Tongue (tissue), 2 donors: ENCODE data around the gene JAZF1. TPM values are rescaled to one million over a fixed set of nuclear protein-coding genes. Genes with fewer than 3 reads are reported as not detected.
"Not testable (repeated sequence)": the region's sequence is repeated elsewhere in the genome, so short reads cannot be mapped to it uniquely, and the experiment has no call there.

ENCODE experiments used
- DNase-seq: peaks from one replicate; pipeline ENCODE4 v3.0.0-alpha.2; 2015
- total RNA-seq: library from RNA; depleted of rRNA; stranded (reverse); fragments of >200 nt; gene quantifications from one replicate; pipeline ENCODE4 v1.2.3, GENCODE V29; 2014

The JAZF1 gene
- total RNA-seq, 1 donor from 2014 or later, result 30.4 TPM

DNA sequence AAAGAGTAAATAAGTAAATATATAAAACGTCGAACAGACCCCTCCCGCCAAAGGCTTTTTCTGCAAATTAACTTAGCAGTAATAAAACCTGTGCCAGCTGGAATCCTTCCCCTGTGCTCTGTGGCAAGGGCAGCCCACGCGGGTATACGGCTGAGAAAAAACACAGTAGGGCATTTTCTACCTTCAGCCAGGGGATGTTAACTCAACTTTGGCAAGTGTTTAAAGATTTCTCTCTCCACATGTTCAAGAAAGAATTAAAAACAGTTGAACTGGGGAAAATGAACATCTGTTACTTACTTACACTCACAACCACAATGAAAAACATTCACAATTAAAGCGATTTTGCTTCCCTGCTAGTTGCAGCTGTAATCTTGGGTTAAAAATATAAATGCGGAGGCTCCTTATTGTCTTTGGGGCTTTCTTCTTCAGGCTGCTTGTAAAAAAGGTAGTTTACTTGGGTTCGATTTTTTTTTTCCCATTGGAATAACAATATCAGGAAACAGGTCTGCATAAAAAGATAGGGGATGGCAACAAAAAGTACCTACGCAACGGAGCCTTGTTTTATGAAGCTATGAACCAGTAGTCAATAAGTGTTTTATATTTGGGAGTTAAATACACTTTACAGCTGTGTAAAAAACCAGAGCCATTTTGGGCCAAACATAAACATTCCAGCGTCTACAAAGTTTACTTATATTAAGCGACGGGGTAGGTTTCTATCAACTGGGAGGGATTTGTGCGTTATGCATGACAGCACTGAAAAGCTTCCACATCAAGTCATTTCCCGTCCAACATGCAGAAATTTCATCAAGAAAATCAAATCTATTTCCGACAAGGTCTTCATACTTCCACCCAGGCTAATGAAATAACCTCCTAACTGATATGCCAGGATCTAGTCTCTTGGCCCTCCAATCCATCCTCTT, 308.0 kb downstream of the JAZF1 start:
- DNase-seq, result peak; percentile 50

DNA sequence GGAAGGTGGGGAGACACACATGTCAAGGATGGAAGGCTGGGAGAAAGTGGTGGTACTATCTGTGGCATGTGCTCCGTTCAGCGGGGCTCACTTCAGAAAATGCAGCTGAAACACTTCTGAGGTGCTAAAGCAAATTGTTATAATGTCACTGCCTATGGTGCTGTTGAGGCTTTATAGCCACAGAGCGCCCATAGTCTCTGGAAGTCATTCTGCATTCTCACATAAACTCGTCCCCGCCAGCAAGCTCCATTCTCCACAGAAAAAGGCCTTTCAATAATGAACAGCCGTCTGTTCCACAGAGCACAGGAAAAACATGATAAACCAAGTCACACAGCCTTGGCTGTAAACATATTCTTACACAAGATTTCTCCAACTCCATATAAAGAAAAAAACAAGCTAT, 308.7 kb downstream of the JAZF1 start:
- DNase-seq, result no peak

DNA sequence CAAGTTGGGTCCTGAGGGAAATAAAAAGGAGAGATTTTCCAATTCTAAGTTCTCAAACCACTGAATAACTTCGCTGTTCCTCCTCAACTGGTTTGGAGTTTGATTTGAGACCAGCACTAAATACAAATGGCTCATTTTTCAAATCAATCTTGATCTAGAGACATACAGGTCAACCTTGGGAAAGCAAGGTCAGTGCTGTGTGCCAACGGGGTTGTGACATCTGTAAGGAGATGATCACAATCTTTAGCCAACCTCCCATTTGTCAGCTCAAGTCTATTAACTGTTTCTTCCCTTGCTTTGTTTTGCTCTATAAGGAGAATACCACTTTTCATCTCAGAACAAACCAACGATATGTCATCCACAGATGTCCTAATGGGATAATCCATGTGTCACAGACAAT, 309.5 kb downstream of the JAZF1 start:
- no peak for DNase-seq

DNA sequence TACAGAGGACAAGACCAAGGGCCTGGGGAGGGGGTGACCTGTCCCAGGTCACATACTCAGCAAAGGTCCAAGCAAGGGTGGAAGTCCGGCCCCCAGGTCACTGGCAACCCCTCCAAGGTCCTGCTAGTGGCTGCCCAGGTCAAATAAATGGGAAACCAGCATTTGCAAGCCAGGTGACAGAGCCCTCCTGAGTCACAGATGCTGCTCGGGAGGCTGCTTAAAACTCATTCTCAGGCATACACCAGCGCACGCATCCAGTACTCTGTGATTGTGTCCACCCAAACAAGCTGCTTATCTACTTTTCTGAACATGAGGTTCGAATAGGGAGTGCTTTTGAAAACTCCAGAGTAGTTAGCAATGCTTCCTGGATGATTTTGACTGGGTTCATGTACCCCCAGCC, 310.0 kb downstream of the JAZF1 start:
- DNase-seq, result no peak

DNA sequence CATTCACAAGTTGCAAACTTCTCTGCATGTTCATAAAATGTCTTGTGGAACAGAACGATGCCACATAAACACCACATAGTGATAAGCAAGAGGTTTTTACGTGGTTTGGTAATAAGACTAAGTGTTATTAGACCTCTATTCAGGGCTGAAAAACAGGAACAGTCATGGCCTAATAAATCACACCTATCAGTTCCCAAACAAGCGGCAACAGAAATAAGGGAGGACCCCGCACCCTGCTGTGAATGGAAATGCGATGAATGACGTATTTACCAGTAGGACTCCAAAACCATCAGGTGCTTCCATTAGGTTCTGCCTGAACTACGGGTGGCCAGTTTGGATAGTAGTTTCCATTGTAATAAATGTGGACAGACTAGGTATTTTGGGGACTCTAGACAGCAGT, 311.5 kb downstream of the JAZF1 start:
- no peak for DNase-seq

DNA sequence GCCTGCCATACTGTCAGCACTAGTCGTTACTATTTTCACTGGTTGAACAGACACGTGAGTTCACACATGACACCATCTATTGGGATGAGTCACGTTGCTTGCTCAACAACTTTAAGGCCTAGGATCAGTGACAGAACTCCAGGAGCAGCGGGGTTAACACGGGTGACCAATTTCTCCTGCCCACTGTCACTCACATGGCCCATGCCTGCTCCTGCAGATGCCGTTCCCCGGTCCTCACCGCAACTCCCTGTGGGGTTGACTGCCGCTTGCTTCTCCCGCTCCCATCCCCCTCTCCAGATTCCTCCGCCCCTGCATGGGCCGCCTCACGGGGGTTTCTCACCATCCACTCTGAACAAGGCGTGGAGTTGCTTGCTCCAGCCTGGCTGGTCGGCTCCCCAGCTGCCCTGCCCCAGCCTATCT, 312.5 kb downstream of the JAZF1 start:
- no peak for DNase-seq

DNA sequence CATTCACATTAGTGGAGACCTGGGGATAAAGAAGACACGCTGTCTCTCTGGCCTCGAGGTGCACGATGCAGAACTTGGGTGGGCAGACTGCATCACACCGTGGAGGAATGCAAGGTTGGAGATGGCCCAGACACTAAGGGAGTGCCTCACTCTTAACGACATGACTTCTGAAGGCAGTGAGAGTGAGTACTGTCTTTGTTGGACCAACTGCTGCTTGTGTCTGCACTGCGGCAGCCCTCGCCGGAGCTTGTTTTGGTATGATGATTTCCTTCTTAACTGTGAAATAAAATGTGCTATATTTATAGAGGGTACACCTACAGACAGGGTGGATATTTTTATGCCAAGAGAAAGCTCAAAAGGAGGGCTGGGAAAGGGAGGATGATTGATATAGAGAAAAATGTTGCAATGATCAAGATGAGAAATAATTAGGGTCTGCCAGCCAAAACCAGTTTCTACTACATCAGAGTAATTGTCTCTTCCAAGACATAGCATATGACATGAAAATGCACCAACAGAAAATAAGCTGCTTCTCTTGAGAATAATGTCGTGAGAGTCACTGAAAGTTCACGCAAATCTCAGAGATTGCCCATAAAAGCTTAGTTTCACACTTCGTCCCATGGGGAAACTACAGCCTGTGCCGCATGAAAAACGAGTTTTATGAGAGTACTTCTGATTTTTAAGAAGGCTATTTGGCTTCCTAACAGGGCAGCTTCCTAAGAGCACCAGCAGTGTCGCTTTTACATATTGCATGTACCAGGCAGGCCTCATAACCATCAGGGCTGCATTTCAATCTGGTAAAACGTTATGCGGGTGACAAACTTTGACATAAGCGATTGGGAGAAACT, 313.5 kb downstream of the JAZF1 start:
- DNase-seq, result no peak

DNA sequence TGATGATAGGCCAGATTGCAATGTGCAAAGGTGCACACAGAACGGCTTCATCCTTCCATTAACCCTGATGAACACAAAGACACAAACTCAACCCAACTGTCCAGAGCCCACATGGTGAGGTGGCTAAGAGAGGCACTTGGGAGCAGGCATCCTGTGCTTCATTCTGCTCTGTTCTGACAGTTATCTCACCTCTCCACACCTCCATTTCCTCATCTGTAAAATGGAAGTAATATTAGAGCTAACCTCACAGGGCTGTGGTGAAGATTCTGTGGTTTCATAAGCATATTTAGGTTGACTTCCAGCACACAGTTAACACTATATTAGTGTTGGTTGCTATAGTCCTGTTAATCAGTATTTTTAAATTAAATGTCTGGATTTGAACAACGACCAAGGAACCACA, 314.3 kb downstream of the JAZF1 start:
- no peak for DNase-seq

DNA sequence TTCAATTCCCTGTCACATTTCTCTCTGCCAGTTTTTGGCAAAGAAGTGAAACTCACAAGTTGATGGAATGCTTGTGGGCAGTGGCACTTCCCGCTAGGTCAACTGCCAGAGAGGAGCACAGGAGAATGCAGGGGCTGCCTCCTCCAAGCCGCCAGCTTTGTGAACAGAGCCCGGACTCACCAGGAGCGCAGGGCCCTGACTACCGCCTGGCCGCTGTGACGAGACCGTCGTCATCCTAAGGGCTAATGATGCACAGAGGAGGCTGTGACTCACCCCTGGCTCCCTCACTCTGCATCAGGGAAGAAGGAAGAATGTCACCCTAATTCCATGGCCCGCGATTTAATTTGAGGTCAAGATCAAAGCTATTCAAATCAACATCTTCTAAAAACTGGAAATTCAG, 316.7 kb downstream of the JAZF1 start:
- no peak for DNase-seq

DNA sequence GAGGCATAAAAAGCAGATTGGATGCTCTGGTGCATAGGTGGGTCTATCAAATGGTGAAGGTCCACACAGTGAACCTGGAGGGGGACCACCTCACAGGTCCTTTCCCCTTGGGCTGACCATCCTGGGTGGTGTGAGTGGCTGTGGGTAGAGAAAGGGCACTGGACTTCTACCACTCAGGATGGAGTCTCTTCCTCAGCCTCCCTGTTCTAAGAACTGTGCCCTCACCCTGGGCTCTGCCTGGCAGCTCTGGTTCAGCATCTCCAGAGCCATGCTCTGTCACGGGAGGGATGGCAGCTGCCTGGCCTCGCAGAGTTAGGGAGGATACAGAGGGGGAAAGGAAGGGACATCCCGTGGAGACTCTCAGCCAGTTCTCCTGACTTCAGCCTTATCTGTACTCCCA, 318.8 kb downstream of the JAZF1 start:
- no peak for DNase-seq

DNA sequence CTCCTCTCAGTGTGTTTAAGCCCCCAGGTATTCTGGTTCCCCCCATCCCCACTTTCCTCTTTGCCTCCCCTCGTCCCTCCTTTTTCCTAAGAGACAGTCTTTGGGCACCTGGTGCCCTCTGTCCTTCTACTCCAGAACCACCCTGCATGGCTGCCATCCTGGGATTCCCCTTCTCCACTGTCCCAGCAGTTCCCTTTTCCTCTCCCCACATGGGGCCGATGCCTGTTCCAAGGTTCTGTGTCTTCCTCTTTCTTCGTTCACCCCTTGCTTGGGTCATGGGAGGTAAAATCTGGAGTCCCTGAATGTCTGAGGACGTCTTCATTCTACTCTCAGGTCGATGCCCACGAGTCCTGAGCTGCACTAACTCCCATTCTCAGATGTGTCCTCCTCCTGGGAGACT, 319.8 kb downstream of the JAZF1 start:
- DNase-seq, result no peak

DNA sequence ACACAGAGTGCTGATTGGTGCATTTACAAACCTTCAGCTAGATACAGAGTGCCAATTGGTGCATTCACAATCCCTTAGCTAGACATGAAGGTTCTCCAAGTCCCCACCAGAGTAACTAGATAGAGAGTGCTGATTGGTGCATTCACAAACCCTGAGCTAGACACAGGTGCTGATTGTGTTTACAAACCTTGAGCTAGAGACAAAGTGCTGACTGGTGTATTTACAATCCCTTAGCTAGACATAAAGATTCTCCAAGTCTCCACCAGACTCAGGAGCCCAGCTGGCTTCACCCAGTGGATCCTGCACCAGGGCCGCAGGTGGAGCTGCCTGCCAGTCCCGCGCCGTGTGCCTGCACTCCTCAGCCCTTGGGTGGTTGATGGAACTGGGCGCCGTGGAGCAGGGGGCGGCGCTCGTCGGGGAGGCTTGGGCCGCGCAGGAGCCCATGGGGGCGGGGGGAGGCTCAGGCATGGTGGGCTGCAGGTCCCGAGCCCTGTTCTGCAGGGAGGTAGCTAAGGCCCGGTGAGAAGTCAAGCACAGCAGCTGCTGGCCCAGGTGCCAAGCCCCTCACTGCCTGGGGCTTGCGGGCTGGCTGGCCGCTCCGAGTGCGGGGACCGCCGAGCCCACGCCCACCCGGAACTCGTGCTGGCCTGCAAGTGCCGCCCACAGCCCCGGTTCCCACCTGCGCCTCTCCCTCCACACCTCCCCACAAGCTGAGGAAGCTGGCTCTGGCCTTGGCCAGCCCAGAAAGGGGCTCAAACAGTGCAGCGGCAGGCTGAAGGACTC, 323.7 kb downstream of the JAZF1 start:
- not testable (repeated sequence) for DNase-seq

DNA sequence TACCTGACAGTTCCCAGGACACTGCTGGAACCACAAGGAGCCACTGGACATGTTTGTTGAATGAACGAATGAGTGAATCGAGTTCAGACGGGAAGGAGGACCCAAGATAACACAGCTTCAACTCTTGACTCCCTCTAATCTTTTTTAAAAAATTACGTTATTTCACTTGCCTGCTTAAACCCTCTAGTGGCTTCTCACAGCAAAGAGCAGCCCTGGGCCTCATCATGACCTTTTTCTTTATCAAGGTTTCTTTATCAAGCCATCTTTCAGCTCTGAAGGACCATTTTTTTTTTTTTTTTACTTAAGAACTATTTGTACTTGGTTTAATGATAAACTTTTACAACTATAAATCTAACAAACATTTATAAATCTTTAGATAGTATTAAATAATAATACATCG, 330.1 kb downstream of the JAZF1 start:
- no peak for DNase-seq

DNA sequence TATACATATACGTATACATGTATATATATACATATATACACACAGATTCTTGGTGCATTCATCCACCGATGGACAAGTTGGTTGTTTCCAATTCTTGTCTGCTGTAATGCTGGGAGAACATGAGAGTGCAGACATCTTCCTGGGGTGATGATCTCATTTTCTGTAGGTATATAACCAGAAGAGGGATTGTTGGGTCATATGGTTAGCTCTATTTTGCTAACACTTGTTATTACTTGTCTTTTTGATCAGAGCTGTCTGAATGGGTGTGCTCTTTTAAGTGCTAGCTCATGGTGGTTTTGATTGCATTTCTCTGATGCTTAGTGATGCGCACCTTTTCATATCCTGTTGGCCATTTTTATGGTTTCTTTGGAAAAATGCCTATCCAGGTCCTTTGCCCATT, 334.2 kb downstream of the JAZF1 start:
- no peak for DNase-seq

DNA sequence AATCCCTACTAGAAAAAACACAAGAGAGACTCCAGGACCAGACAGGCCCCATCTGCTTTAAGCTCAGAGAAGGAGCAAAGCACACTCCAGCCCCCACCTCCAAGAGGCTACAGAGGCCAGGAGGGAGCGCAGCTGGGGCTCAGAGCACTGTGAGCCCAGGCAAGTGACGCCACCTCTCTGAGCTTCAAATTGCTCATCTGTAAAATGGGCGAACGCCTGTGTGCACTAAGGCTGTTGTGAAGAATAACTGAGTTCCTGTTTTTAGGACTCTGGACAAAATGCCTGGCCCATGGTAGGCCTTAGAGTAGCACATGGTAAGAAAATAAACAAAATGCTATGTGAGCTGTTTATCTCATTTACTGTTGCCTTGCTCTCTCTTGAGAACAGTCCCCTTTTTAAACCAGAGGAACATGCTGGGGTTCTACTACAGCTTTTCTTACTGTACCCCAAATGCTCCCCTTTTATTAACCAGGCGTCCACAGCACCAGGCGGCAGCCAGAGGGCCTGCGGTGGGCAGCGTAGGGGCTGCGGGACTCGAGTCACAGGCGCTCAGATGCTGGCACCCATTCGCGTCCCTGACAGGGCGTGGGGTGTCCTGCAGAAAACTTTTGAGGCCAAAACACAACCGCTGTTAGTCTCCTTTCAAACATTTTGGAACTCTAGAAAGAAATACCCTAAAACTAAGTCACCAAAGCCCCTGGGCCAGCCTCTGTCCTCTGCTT, 336.9 kb downstream of the JAZF1 start:
- no peak for DNase-seq

DNA sequence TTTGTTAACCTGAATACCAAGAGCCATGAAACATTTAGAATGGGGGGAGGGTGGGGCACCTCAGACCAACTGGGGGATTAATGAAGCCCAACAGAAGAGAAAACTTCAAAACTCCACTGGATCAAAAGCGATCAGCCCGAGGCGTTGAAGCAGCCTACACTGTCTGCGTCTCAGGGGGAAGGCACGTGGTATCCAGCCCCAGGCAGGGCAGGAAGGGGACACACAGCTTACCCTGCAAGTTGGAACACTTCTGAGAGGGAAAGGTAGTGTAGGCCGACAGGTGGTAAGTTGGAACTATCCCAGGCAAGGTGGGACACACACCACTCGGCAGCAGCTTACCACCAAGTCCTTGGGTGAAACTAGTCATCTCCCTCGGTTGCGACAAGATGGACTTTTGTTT, 337.7 kb downstream of the JAZF1 start:
- DNase-seq, result peak; percentile 36

DNA sequence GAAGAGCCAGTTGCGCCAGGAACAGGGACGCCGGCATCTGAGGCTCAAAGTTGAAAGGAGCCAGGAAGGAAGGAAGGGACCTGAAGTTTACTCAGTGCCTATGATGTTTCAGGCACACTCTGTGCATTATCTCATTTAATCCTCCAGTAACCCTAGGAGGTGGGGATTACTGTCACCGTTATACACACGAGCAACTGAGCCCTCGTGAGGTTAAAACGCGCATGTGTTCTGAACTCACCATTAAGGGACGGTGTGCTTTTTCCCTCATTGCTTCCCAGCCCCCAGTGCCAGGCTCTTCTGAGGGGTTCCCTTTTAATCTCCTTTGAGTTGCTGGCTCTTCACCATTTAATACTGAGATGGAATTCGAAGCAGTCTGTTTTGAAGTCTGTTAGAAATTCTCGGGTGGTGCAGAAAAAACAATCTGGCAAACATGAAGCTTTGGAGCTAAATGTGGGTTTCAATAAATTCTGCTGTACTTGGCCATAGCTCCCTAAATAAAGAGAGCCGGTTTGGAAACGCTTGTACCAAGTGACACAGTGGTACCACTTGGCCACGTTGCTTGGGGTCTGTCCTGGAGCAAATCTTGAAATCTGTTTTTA, 338.4 kb downstream of the JAZF1 start:
- peak; percentile 29 for DNase-seq

DNA sequence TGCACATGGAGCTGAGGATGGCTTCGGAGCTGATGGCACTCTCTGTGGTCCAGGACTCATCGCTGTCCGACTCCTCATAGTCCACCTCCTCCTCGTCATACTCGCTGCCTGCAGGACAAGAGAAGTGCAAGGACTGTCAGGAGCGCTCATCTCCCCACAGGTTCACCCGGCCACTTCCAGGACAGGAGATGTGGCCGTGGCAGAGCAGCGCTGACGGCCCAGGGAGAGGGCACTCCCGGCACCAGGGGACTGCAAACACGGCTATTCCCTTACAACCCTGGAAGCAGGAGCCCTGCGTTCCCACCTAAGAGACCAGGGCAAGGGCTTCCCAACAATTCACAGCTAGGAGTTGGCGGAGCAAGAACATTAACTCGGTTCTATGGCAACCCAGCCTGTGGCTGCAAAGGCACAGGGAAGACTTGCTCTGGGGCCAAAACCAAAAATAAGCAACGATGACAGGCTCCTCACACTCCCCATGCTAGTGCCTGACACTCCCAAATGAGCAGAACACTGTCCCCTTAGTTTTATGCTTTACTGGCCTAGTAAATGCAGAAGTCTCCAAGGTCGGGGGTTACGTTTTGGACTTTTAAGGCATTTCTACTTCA, 339.7 kb downstream of the JAZF1 start:
- DNase-seq, result no peak

DNA sequence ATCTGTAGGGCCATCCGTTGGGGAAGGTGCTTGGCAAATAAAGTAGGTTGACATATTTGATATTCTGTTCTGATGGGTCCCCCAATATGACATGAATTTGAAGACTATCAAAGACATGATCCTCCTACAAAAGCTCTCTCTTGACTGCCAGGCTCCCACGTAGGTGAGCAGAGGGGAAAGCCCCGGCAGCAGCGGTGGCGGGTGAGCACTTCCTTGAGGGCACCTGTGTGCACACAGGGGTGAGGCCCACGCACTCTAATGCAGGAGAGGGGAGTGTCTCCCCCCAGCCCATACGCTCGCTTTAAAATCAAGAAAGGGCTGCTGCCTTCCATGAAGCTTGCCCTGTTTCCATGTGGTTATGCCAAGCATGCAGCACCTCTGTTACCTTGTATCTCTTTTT, 340.3 kb downstream of the JAZF1 start:
- DNase-seq, result no peak

DNA sequence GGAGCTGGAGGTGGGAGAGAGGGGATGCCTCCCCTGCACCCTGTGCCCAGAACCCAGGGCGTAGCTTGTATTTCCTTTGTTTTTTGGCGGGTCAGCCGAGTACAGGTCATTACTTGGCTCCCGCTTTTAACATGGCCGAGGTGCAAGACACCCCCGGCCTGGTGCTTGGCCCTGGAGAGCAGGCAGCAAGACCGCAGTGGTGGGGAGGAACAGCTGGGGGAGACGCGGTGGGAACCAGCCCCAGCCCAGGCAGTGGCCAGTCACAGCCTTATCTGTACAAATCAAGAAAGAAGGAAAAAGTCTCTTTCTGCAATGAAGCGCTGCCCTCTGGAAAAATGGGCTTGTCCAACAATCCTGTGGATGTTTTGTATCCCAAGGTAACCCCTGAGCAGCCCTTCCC, 341.5 kb downstream of the JAZF1 start:
- no peak for DNase-seq

DNA sequence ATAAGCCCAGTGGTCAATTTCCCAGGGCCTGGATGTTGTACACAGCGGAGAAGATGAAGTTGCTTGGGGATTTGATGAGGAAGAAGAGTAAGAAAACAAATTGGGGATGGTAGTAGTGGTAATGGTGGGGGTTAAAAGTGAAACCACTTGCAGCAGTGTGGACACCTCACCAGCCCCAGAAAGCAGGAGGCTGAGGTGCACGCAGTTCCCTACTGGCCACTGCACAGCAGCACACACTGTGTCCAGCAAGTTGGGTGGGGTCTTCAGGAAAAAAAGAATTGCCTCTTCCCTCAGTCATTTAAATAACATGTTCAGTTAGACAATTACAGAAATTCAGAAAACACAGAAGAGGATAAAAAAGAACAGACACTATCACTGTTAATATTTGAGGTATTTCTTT, 344.1 kb downstream of the JAZF1 start:
- DNase-seq, result no peak
